ENCODE measurements around the gene NUP214. TPM values are rescaled to one million over a fixed set of nuclear protein-coding genes. Genes with fewer than 3 reads are reported as not detected.
"Not testable (repeated sequence)": the region's sequence is repeated elsewhere in the genome, so short reads cannot be mapped to it uniquely, and the experiment has no call there.

The NUP214 gene
- total RNA-seq, 1 donor from 2014 or later, result 51.5 TPM

DNA sequence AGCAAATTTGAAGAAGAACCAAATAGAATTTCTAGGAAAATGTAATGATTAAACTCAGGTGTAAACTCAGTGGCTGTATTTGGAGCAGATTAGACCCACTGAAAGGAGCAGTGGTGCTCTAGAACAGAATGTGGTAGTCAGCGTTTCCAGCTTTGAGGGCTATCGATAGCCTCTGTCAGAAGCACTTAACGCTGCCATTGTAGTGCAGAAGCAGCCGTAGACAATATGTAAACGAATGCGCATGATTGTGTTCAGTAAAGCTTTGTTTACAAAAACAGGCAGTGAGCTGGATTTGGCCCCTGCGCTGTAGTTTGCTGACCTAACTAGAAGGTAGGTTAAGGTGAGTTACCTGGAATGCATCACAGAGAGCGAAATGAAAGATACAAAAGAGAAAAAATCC is 78.9 kb downstream of the NUP214 start:
- H3K9me3 Mint-ChIP-seq (ENCODE audit: unreplicated experiment), result no peaks in the 10 kb centered on the region
- H3K36me3 Mint-ChIP-seq (ENCODE audit: unreplicated experiment), result peaks cover 51% of the 10 kb centered on the region
- TF ChIP-seq, protein P1, sequence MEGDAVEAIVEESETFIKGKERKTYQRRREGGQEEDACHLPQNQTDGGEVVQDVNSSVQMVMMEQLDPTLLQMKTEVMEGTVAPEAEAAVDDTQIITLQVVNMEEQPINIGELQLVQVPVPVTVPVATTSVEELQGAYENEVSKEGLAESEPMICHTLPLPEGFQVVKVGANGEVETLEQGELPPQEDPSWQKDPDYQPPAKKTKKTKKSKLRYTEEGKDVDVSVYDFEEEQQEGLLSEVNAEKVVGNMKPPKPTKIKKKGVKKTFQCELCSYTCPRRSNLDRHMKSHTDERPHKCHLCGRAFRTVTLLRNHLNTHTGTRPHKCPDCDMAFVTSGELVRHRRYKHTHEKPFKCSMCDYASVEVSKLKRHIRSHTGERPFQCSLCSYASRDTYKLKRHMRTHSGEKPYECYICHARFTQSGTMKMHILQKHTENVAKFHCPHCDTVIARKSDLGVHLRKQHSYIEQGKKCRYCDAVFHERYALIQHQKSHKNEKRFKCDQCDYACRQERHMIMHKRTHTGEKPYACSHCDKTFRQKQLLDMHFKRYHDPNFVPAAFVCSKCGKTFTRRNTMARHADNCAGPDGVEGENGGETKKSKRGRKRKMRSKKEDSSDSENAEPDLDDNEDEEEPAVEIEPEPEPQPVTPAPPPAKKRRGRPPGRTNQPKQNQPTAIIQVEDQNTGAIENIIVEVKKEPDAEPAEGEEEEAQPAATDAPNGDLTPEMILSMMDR (IDR thresholded peaks at IDR 0.05), result no peak
- H3K27ac Mint-ChIP-seq (ENCODE audit: unreplicated experiment), result no peak overlapping the region
- H3K27me3 Mint-ChIP-seq (ENCODE audit: unreplicated experiment), result no peaks in the 10 kb centered on the region
- no peak overlapping the region for H3K4me3 Mint-ChIP-seq (ENCODE audit: unreplicated experiment)
- DNase-seq (ENCODE audit: extremely low spot score, unreplicated experiment), result no peak
- H3K4me1 Mint-ChIP-seq (ENCODE audit: unreplicated experiment), result no peaks in the 10 kb centered on the region

DNA sequence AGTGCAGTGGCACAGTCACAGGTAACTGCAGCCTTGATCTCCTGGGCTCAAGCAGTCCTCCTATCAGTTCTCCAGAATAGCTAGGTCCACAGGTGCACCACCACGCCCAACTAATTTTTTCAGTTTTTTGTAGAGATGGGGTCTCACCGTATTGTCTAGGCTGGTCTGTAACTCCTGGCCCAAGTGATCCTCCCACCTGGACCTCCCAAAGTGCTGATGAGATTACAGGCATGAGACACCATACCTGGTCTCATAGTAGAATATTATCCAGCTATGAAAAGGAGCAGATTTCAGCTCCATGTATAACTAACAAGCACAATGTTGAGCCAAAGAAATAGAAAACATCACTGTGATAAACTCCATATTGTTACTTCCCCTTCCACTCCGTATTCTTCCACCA is 81.1 kb downstream of the NUP214 start:
- H3K36me3 Mint-ChIP-seq (ENCODE audit: unreplicated experiment), result peaks cover 58% of the 10 kb centered on the region
- TF ChIP-seq, protein P1 (IDR thresholded peaks at IDR 0.05), result no peak
- H3K9me3 Mint-ChIP-seq (ENCODE audit: unreplicated experiment), result peaks cover 16% of the 10 kb centered on the region
- no peaks in the 10 kb centered on the region for H3K4me1 Mint-ChIP-seq (ENCODE audit: unreplicated experiment)
- H3K27ac Mint-ChIP-seq (ENCODE audit: unreplicated experiment), result no peak overlapping the region
- no peak for DNase-seq (ENCODE audit: extremely low spot score, unreplicated experiment)
- H3K27me3 Mint-ChIP-seq (ENCODE audit: unreplicated experiment), result no peaks in the 10 kb centered on the region
- H3K4me3 Mint-ChIP-seq (ENCODE audit: unreplicated experiment), result no peak overlapping the region

DNA sequence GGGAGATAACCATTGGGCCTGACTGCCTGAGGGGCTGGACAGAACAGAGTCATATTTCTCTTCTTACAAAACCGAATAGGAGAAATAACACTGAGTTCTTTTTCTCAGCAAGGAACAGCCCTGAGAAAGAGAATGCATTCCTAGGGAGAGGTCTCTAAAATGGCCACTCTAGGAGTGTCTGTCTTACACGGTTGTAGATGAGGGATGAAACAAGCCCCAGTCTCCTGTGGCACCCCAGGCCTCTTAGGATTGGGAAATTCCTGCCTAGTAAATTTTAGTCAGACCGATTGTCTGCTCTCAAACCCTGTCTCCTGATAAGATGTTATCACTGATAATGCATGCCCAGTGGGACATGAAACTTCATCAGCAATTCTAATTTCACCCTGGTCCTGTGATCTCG is 86.5 kb downstream of the NUP214 start:
- not testable (repeated sequence) for DNase-seq (ENCODE audit: extremely low spot score, unreplicated experiment); H3K4me3 Mint-ChIP-seq (ENCODE audit: unreplicated experiment); H3K27ac Mint-ChIP-seq (ENCODE audit: unreplicated experiment); H3K27me3 Mint-ChIP-seq (ENCODE audit: unreplicated experiment); H3K4me1 Mint-ChIP-seq (ENCODE audit: unreplicated experiment)
- peaks cover 19% of the 10 kb centered on the region for H3K9me3 Mint-ChIP-seq (ENCODE audit: unreplicated experiment)
- peaks cover 55% of the 10 kb centered on the region for H3K36me3 Mint-ChIP-seq (ENCODE audit: unreplicated experiment)

DNA sequence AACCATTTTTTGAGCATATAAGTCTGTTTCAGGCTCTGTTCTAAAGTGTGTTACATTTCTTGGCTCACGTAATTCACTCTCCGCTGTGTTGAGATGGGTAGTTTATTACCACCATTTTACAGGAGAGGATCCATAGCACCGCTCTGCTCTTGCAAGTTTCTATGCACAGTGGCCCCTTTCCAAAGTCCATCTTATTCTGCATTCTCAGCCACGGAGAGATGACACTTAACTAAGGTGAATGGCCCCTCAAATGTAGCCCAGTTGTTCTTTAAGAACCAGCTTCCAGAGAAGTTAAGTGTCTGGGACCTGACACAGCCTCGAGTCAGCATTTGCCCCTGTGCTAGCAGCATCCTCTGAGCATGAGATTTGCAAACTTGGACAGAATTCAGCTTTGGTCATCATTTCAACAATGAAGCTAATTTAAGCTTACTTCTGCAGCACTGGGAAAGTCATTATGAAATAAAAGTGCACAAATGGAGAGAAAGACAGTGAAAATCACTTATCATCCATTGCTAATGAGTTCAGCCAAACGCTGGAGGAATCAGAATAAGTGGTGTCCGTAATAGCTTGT is 89.0 kb downstream of the NUP214 start:
- no peak overlapping the region for H3K4me3 Mint-ChIP-seq (ENCODE audit: unreplicated experiment)
- TF ChIP-seq, protein P1 (IDR thresholded peaks at IDR 0.05), result no peak
- H3K9me3 Mint-ChIP-seq (ENCODE audit: unreplicated experiment), result peaks cover 19% of the 10 kb centered on the region
- peaks cover 53% of the 10 kb centered on the region for H3K36me3 Mint-ChIP-seq (ENCODE audit: unreplicated experiment)
- H3K27ac Mint-ChIP-seq (ENCODE audit: unreplicated experiment), result no peak overlapping the region
- no peaks in the 10 kb centered on the region for H3K27me3 Mint-ChIP-seq (ENCODE audit: unreplicated experiment)
- DNase-seq (ENCODE audit: extremely low spot score, unreplicated experiment), result no peak
- no peaks in the 10 kb centered on the region for H3K4me1 Mint-ChIP-seq (ENCODE audit: unreplicated experiment)

DNA sequence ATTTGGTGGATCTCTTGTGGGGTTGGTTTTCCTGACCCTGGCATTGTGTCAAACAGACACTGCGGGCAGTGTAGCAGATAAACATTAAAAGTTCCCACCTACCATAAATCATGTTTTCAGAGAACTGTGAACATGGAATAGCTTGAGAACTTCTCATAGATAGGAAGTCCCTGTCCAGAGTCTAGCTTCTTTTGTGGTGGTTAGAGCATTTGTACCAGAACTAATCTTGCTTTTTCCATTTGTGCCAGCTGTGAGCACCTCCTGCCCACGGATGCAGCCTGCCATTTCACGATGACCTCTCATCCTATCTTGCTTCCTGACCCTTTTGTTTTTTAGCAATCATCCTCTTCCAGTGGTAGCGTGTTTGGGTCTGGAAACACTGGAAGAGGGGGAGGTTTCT is 89.5 kb downstream of the NUP214 start:
- Mint-ChIP-seq H3K4me3 (ENCODE audit: unreplicated experiment) (no peak overlapping the region), H3K9me3 (ENCODE audit: unreplicated experiment) (peaks cover 16% of the 10 kb centered on the region), H3K4me1 (ENCODE audit: unreplicated experiment) (no peaks in the 10 kb centered on the region), H3K27ac (ENCODE audit: unreplicated experiment) (no peak overlapping the region), H3K36me3 (ENCODE audit: unreplicated experiment) (peaks cover 48% of the 10 kb centered on the region), H3K27me3 (ENCODE audit: unreplicated experiment) (no peaks in the 10 kb centered on the region)
- no peak for DNase-seq (ENCODE audit: extremely low spot score, unreplicated experiment)
- TF ChIP-seq, protein P1 (IDR thresholded peaks at IDR 0.05), result no peak

DNA sequence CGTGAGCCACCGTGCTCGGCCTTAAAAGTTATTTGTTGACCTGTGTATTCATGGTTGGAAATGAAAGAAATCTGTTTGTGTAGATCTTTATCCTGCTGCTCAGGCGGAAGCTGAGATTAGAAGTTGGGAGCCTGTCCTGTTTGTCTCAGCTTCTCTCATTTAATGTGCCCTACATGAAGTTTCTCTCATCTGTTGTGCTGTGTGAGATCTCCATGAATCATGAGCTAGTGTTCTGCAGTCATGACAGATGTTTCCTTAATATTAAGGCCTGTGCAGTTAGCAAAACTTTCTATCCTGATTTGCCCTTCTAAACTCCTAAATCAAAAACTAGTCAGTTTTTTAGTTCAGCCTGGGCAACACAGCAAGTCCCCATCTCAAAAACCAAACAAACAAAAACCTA is 91.4 kb downstream of the NUP214 start:
- Mint-ChIP-seq H3K27ac (ENCODE audit: unreplicated experiment) (no peak overlapping the region), H3K4me1 (ENCODE audit: unreplicated experiment) (no peaks in the 10 kb centered on the region), H3K27me3 (ENCODE audit: unreplicated experiment) (no peaks in the 10 kb centered on the region), H3K36me3 (ENCODE audit: unreplicated experiment) (peaks cover 33% of the 10 kb centered on the region), H3K4me3 (ENCODE audit: unreplicated experiment) (no peak overlapping the region), H3K9me3 (ENCODE audit: unreplicated experiment) (no peaks in the 10 kb centered on the region)
- DNase-seq (ENCODE audit: extremely low spot score, unreplicated experiment), result no peak
- TF ChIP-seq, protein P1 (IDR thresholded peaks at IDR 0.05), result no peak

Data from osteocyte (in vitro differentiated cells).